HepG2 (cell line): ENCODE results near the gene PPP1R15A. TPM values are rescaled to one million over a fixed set of nuclear protein-coding genes. Genes with fewer than 3 reads are reported as not detected.

ENCODE experiments used
- FIP1L1 ChIP-seq: fragments of 200-400 bp; formaldehyde crosslinking; IDR thresholded peaks from 2 replicates; pipeline ENCODE4 v1.6.1; 2018; ENCODE audit warnings: low read depth, mild to moderate bottlenecking, low read length, moderate library complexity, borderline replicate concordance; ENCODE audit not compliant: insufficient read depth
- FOXO1 ChIP-seq: sonication (generic); formaldehyde crosslinking; IDR thresholded peaks from 2 replicates; pipeline ENCODE4 v1.4.0; 2020; ENCODE audit warnings: missing genetic modification reagents
- HDAC1 ChIP-seq: sonication (generic); formaldehyde crosslinking; IDR thresholded peaks from 2 replicates; pipeline ENCODE4 v1.5.1; 2020; ENCODE audit warnings: mild to moderate bottlenecking, missing genetic modification reagents
- HMG20B ChIP-seq: conservative IDR thresholded peaks from 2 replicates; pipeline ENCODE4 v1.6.1; 2016; ENCODE audit warnings: missing genetic modification reagents, missing compliant biosample characterization
- KDM6A ChIP-seq: IDR thresholded peaks from 2 replicates; pipeline ENCODE4 v1.6.1; 2016; ENCODE audit warnings: low read depth
- NFE2L2 ChIP-seq: fragments of 150-350 bp; IDR thresholded peaks from 2 replicates; pipeline ENCODE4 v1.6.1; 2014; ENCODE audit warnings: low read length
- POLR2AphosphoS5 ChIP-seq: IDR thresholded peaks from 2 replicates; pipeline ENCODE4 v1.6.1; 2012; ENCODE audit warnings: low read depth, low read length
- RXRB ChIP-seq: IDR thresholded peaks from 2 replicates; pipeline ENCODE4 v1.6.1; 2016; ENCODE audit warnings: borderline replicate concordance, missing genetic modification reagents, missing compliant biosample characterization
- SATB2 ChIP-seq: sonication (generic); formaldehyde crosslinking; IDR thresholded peaks from 2 replicates; pipeline ENCODE4 v1.5.0; 2020; ENCODE audit warnings: missing genetic modification reagents
- TBX3 ChIP-seq: fragments of 450-650 bp; IDR thresholded peaks from 2 replicates; pipeline ENCODE4 v1.6.1; 2017; ENCODE audit warnings: antibody characterized with exemption, mild to moderate bottlenecking, inconsistent platforms, borderline replicate concordance
- THAP11 ChIP-seq: IDR thresholded peaks from 2 replicates; pipeline ENCODE4 v1.6.1; 2016; ENCODE audit warnings: missing biosample characterization, missing genetic modification reagents
- WIZ ChIP-seq: sonication (generic); formaldehyde crosslinking; IDR thresholded peaks from 2 replicates; pipeline ENCODE4 v1.5.1; 2020; ENCODE audit warnings: mild to moderate bottlenecking, missing genetic modification reagents
- YY1 ChIP-seq: IDR thresholded peaks from 2 replicates; pipeline ENCODE4 v1.6.1; 2011; ENCODE audit warnings: low read length, low read depth, moderate library complexity, mild to moderate bottlenecking; ENCODE audit not compliant: insufficient read depth, insufficient replicate concordance
- ZNF205 ChIP-seq: IDR thresholded peaks from 2 replicates; pipeline ENCODE4 v1.6.1; 2018; ENCODE audit warnings: missing biosample characterization, missing genetic modification reagents
- ZNF225 ChIP-seq: sonication (generic); formaldehyde crosslinking; IDR thresholded peaks from 2 replicates; pipeline ENCODE4 v1.4.0; 2020; ENCODE audit warnings: mild to moderate bottlenecking, missing genetic modification reagents
- ZNF24 ChIP-seq: fragments of 450-650 bp; IDR thresholded peaks from 2 replicates; pipeline ENCODE4 v1.6.1; 2017; ENCODE audit warnings: antibody characterized with exemption, mild to moderate bottlenecking
- ZNF607 ChIP-seq: sonication (generic); formaldehyde crosslinking; IDR thresholded peaks from 2 replicates; pipeline ENCODE4 v1.5.1; 2020; ENCODE audit warnings: missing genetic modification reagents, mild to moderate bottlenecking, borderline replicate concordance
- ZNF776 ChIP-seq: sonication (generic); formaldehyde crosslinking; IDR thresholded peaks from 2 replicates; pipeline ENCODE4 v1.4.0; 2020; ENCODE audit warnings: mild to moderate bottlenecking, missing genetic modification reagents
- ZNF790 ChIP-seq: sonication (generic); formaldehyde crosslinking; IDR thresholded peaks from 2 replicates; pipeline ENCODE4 v1.8.0; 2022; ENCODE audit warnings: missing genetic modification reagents, mild to moderate bottlenecking, borderline replicate concordance
- ZSCAN9 ChIP-seq: IDR thresholded peaks from 2 replicates; pipeline ENCODE4 v1.6.1; 2016; ENCODE audit warnings: borderline replicate concordance
- polyA plus RNA-seq, 8 experiments: library from polyadenylated mRNA; depleted of rRNA in 3 of 8; stranded (reverse) in 7 of 8; unstranded in 1 of 8; fragments of >200 nt; fragmentation: Illumina TruSeq in 4 of 8; extraction: Trizol in 4 of 8; gene quantifications; 2 replicates each; pipeline versions ENCODE4 v1.2.1 to v1.2.3, GENCODE V29; 2011 to 2016; ENCODE audit warnings: low read depth in 4 of 8, missing spikeins in 1 of 8, mixed read lengths in 1 of 8; ENCODE audit not compliant: insufficient read depth in 1 of 8
- total RNA-seq, 5 experiments: library from RNA; depleted of rRNA; stranded (reverse); fragments of >200 nt; fragmentation: Illumina TruSeq; extraction: Trizol; gene quantifications; 2 replicates each; pipeline ENCODE4 v1.2.3, GENCODE V29; 2016; ENCODE audit warnings: low read depth in 1 of 5
- TF ChIP-seq, protein P1 (sequence below): sonication (generic); formaldehyde crosslinking; IDR thresholded peaks from 2 replicates; pipeline ENCODE4 v1.4.0; 2020; ENCODE audit warnings: low read depth, mild to moderate bottlenecking, missing genetic modification reagents
- TF ChIP-seq, protein P2 (sequence below), 2 experiments: sonication (generic) in 1 of 2; formaldehyde crosslinking in 1 of 2; IDR thresholded peaks; 2 replicates each; pipeline versions ENCODE4 v1.4.0 to v1.6.1; 2018 to 2020; ENCODE audit warnings: missing genetic modification reagents in 2 of 2, borderline replicate concordance in 1 of 2, low read depth in 1 of 2, mild to moderate bottlenecking in 1 of 2, missing biosample characterization in 1 of 2
- TF ChIP-seq, protein P3 (sequence below): sonication (generic); formaldehyde crosslinking; IDR thresholded peaks from 2 replicates; pipeline ENCODE4 v1.4.0; 2020; ENCODE audit warnings: missing genetic modification reagents, borderline replicate concordance
- TF ChIP-seq, protein P4 (sequence below): IDR thresholded peaks from 2 replicates; pipeline ENCODE4 v1.6.1; 2016; ENCODE audit warnings: mild to moderate bottlenecking, missing biosample characterization, missing genetic modification reagents
- TF ChIP-seq, protein P5 (sequence below): sonication (generic); formaldehyde crosslinking; conservative IDR thresholded peaks from 2 replicates; pipeline ENCODE4 v1.4.0; 2020; ENCODE audit warnings: missing genetic modification reagents

The PPP1R15A gene
- total and polyA plus RNA-seq, 2 of the 13 experiments (the other 11 are each of a cell fraction or from before 2014, with no cell fraction given): 15.6 to 18.5 TPM

DNA sequence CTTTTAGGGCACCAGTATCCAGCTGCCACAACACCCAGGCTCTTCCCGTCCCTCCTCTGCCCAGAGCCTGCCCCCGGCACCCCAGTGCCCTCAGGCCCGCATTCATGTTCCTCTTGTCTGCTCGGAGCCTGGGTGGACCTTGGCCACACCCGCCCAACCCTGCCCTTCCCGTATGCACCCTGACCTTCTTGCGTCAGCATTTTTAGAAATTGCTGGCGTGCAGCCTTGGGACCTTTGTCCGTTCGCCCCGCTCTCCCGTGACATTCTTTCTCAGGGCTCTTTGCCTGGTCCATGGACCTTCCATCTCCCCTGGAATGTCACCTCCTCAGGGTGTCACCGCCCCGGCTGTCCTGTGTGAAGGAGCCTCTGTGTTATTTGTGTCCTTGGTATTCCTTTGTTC, 35.5 kb downstream of the PPP1R15A start (continued):
- TF ChIP-seq, protein P1, sequence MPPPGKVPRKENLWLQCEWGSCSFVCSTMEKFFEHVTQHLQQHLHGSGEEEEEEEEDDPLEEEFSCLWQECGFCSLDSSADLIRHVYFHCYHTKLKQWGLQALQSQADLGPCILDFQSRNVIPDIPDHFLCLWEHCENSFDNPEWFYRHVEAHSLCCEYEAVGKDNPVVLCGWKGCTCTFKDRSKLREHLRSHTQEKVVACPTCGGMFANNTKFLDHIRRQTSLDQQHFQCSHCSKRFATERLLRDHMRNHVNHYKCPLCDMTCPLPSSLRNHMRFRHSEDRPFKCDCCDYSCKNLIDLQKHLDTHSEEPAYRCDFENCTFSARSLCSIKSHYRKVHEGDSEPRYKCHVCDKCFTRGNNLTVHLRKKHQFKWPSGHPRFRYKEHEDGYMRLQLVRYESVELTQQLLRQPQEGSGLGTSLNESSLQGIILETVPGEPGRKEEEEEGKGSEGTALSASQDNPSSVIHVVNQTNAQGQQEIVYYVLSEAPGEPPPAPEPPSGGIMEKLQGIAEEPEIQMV: 0 out of 2 replicates have a peak, but pooled peaks have one; percentile 50
- TF ChIP-seq, protein P2, sequence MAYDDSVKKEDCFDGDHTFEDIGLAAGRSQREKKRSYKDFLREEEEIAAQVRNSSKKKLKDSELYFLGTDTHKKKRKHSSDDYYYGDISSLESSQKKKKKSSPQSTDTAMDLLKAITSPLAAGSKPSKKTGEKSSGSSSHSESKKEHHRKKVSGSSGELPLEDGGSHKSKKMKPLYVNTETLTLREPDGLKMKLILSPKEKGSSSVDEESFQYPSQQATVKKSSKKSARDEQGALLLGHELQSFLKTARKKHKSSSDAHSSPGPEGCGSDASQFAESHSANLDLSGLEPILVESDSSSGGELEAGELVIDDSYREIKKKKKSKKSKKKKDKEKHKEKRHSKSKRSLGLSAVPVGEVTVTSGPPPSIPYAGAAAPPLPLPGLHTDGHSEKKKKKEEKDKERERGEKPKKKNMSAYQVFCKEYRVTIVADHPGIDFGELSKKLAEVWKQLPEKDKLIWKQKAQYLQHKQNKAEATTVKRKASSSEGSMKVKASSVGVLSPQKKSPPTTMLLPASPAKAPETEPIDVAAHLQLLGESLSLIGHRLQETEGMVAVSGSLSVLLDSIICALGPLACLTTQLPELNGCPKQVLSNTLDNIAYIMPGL (CRISPR knock-in tag; IDR thresholded peaks at IDR 0.05; ENCODE audit: borderline replicate concordance in 1 of 2, low read depth in 1 of 2): no peak
- TF ChIP-seq HDAC1: peak; percentile 70
- TF ChIP-seq THAP11 (CRISPR knock-in tag): peak; percentile 84
- no peak for TF ChIP-seq WIZ (CRISPR knock-in tag)
- TF ChIP-seq SATB2 (CRISPR knock-in tag): no peak
- no peak for TF ChIP-seq ZSCAN9 (CRISPR knock-in tag)
- TF ChIP-seq NFE2L2: peak; percentile 24; the same call in 1 of the 2 replicates
- TF ChIP-seq, protein P3, sequence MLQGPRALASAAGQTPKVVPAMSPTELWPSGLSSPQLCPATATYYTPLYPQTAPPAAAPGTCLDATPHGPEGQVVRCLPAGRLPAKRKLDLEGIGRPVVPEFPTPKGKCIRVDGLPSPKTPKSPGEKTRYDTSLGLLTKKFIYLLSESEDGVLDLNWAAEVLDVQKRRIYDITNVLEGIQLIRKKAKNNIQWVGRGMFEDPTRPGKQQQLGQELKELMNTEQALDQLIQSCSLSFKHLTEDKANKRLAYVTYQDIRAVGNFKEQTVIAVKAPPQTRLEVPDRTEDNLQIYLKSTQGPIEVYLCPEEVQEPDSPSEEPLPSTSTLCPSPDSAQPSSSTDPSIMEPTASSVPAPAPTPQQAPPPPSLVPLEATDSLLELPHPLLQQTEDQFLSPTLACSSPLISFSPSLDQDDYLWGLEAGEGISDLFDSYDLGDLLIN (CRISPR knock-in tag): no peak
- TF ChIP-seq HMG20B (CRISPR knock-in tag): 0 out of 2 replicates have a peak, but pooled peaks have one; percentile 58
- no peak for TF ChIP-seq ZNF225 (CRISPR knock-in tag)
- TF ChIP-seq TBX3: no peak
- no peak for TF ChIP-seq FIP1L1
- no peak for TF ChIP-seq ZNF776
- no peak for TF ChIP-seq ZNF24
- TF ChIP-seq ZNF790: no peak
- TF ChIP-seq, protein P4, sequence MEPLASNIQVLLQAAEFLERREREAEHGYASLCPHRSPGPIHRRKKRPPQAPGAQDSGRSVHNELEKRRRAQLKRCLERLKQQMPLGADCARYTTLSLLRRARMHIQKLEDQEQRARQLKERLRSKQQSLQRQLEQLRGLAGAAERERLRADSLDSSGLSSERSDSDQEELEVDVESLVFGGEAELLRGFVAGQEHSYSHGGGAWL (CRISPR knock-in tag): no peak
- TF ChIP-seq YY1: no peak
- TF ChIP-seq ZNF205 (CRISPR knock-in tag): no peak
- TF ChIP-seq RXRB (CRISPR knock-in tag): peak; percentile 79
- TF ChIP-seq KDM6A (CRISPR knock-in tag): 0 out of 2 replicates have a peak, but pooled peaks have one; percentile 40
- TF ChIP-seq POLR2AphosphoS5: no peak
- TF ChIP-seq FOXO1 (CRISPR knock-in tag): peak; percentile 43; the same call in 1 of the 2 replicates
- no peak; the same call in 1 of the 2 replicates for TF ChIP-seq ZNF607 (CRISPR knock-in tag)
- TF ChIP-seq, protein P5, sequence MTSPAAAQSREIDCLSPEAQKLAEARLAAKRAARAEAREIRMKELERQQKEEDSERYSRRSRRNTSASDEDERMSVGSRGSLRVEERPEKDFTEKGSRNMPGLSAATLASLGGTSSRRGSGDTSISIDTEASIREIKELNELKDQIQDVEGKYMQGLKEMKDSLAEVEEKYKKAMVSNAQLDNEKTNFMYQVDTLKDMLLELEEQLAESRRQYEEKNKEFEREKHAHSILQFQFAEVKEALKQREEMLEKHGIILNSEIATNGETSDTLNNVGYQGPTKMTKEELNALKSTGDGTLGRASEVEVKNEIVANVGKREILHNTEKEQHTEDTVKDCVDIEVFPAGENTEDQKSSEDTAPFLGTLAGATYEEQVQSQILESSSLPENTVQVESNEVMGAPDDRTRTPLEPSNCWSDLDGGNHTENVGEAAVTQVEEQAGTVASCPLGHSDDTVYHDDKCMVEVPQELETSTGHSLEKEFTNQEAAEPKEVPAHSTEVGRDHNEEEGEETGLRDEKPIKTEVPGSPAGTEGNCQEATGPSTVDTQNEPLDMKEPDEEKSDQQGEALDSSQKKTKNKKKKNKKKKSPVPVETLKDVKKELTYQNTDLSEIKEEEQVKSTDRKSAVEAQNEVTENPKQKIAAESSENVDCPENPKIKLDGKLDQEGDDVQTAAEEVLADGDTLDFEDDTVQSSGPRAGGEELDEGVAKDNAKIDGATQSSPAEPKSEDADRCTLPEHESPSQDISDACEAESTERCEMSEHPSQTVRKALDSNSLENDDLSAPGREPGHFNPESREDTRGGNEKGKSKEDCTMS (CRISPR knock-in tag): no peak
